ENCODE results near the gene GPR141.

DNA sequence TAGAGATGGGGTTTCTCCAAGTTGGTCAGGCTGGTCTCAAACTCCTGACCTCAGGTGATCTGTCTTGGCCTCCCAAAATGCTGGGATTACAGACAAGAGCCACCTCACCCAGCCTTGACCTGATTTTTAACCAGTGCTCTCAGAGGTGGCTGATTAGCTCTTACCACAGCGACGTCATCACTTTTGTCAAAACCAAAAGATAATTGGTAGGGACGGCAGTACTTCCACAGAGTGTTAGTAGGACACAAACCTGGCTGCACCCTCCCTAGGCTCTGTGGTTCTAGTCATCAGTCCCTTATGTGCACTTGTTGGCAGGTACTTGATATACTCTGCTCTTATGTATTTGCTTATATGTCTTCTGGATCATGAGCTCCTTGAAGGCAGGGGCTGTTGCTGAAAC lies 74.0 kb downstream of the GPR141 start:
- TF ChIP-seq GLIS3 (CRISPR knock-in tag; IDR thresholded peaks at IDR 0.05) (no peak), PATZ1 (CRISPR knock-in tag; IDR thresholded peaks at IDR 0.05; ENCODE audit: borderline replicate concordance) (no peak), ZFP30 (CRISPR knock-in tag; IDR thresholded peaks at IDR 0.05) (no peak), RARB (CRISPR knock-in tag; IDR thresholded peaks at IDR 0.05) (no peak), BACH2 (CRISPR knock-in tag; IDR thresholded peaks at IDR 0.05; ENCODE audit: borderline replicate concordance) (no peak), ZNF8 (CRISPR knock-in tag; IDR thresholded peaks at IDR 0.05) (no peak), PPARA (CRISPR knock-in tag; IDR thresholded peaks at IDR 0.05; ENCODE audit: borderline replicate concordance) (no peak), CSDC2 (CRISPR knock-in tag; IDR thresholded peaks at IDR 0.05) (no peak), ARNTL (CRISPR knock-in tag; IDR thresholded peaks at IDR 0.05; ENCODE audit: borderline replicate concordance, low read depth) (no peak), ZFP3 (CRISPR knock-in tag; IDR thresholded peaks at IDR 0.05) (no peak)
- TF ChIP-seq, protein P1, sequence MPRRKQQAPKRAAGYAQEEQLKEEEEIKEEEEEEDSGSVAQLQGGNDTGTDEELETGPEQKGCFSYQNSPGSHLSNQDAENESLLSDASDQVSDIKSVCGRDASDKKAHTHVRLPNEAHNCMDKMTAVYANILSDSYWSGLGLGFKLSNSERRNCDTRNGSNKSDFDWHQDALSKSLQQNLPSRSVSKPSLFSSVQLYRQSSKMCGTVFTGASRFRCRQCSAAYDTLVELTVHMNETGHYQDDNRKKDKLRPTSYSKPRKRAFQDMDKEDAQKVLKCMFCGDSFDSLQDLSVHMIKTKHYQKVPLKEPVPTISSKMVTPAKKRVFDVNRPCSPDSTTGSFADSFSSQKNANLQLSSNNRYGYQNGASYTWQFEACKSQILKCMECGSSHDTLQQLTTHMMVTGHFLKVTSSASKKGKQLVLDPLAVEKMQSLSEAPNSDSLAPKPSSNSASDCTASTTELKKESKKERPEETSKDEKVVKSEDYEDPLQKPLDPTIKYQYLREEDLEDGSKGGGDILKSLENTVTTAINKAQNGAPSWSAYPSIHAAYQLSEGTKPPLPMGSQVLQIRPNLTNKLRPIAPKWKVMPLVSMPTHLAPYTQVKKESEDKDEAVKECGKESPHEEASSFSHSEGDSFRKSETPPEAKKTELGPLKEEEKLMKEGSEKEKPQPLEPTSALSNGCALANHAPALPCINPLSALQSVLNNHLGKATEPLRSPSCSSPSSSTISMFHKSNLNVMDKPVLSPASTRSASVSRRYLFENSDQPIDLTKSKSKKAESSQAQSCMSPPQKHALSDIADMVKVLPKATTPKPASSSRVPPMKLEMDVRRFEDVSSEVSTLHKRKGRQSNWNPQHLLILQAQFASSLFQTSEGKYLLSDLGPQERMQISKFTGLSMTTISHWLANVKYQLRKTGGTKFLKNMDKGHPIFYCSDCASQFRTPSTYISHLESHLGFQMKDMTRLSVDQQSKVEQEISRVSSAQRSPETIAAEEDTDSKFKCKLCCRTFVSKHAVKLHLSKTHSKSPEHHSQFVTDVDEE (CRISPR knock-in tag; IDR thresholded peaks at IDR 0.05): no peak
- TF ChIP-seq, protein P2, sequence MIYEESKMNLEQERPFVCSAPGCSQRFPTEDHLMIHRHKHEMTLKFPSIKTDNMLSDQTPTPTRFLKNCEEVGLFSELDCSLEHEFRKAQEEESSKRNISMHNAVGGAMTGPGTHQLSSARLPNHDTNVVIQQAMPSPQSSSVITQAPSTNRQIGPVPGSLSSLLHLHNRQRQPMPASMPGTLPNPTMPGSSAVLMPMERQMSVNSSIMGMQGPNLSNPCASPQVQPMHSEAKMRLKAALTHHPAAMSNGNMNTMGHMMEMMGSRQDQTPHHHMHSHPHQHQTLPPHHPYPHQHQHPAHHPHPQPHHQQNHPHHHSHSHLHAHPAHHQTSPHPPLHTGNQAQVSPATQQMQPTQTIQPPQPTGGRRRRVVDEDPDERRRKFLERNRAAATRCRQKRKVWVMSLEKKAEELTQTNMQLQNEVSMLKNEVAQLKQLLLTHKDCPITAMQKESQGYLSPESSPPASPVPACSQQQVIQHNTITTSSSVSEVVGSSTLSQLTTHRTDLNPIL (CRISPR knock-in tag; IDR thresholded peaks at IDR 0.05; ENCODE audit: low read depth): no peak
